ENCODE measurements around the gene BSND.

GRCh38 chr1:54993140-54993539, 5.6 kb upstream of the BSND start:
- no peak for TF ChIP-seq CTCF (IDR thresholded peaks at IDR 0.05; ENCODE audit: poor library complexity, severe bottlenecking)
- TF ChIP-seq EP300 (conservative IDR thresholded peaks at IDR 0.05; ENCODE audit: poor library complexity, severe bottlenecking), result no peak
- TF ChIP-seq REST (IDR thresholded peaks at IDR 0.05; ENCODE audit: borderline replicate concordance), result no peak

Data from neural cell (in vitro differentiated cells).